Lower lobe of right lung (tissue), 2 donors: Measurements from ENCODE around the gene GSAP. TPM values are rescaled to one million over a fixed set of nuclear protein-coding genes. Genes with fewer than 3 reads are reported as not detected.
A peak's percentile ranks its signal among the peaks of the same experiment; 100 is the strongest.

Experiments used
- ATAC-seq, 2 donors: fragments of 200-7000 bp; cut with Tn5 transposase; one replicate each; pipeline ENCODE4 v1.9.1; 2020 to 2022; ENCODE audit warnings: mild to moderate bottlenecking in 2 of 2, moderate library complexity in 2 of 2
- DNase-seq: peaks from one replicate; pipeline ENCODE4 v3.0.0-alpha.2; 2020
- H3K27ac ChIP-seq: fragments of 200-600 bp; one replicate; pipeline ENCODE4 v1.8.0; 2022
- H3K27me3 ChIP-seq: fragments of 200-600 bp; one replicate; pipeline ENCODE4 v1.8.0; 2022; ENCODE audit warnings: low read depth
- H3K36me3 ChIP-seq: fragments of 200-600 bp; one replicate; pipeline ENCODE4 v1.8.0; 2022; ENCODE audit warnings: mild to moderate bottlenecking
- H3K4me1 ChIP-seq: fragments of 200-600 bp; one replicate; pipeline ENCODE4 v1.8.0; 2022
- H3K4me3 ChIP-seq: fragments of 200-600 bp; one replicate; pipeline ENCODE4 v1.8.0; 2022; ENCODE audit warnings: mild to moderate bottlenecking
- H3K9me3 ChIP-seq: fragments of 200-600 bp; one replicate; pipeline ENCODE4 v1.8.0; 2022
- intact Hi-C: fragments of 100-400 bp; cut with DNase I; formaldehyde crosslinking; loops from one replicate; pipeline ENCODE4 v1.11.0; 2022
- total RNA-seq: library from RNA; stranded (reverse); fragmentation: NEBNext Ultra II Directional; extraction: Animal tissue kit (Norgen Biotek cat#: 25700); gene quantifications from one replicate; pipeline ENCODE4 v1.2.1, GENCODE V29; 2021
- TF ChIP-seq, protein P1 (sequence below): fragments of 200-600 bp; IDR thresholded peaks from one replicate; pipeline ENCODE4 v1.8.0; 2022; ENCODE audit warnings: antibody characterized with exemption, mild to moderate bottlenecking
- donor health status: DM: no; HTN: yes; CAD: no; lungs with severe emphysema.

GSAP gene
- total RNA-seq, 1 donor from 2014 or later, result 80.0 TPM

DNA sequence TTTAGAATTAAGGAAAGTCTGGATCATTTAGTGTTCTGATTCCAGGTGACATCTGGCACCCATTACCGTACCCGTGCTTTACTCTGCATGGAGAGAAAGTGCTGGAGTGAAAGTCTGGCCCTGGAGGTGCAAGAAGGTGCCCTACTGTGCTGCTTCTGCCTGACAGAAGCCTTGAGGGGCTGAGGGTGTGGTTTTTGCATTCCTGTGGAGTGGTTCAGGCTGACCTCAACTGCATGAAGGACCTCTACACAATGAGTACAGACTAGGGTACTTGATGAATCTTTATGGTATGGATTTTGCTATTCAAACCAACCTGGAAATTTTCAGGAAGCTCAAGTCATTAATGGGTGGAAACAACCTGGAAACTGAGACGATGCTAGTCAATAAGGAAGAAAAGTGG, 45.1 kb upstream of the GSAP start:
- DNase-seq (no peak), ATAC-seq (no peak)

DNA sequence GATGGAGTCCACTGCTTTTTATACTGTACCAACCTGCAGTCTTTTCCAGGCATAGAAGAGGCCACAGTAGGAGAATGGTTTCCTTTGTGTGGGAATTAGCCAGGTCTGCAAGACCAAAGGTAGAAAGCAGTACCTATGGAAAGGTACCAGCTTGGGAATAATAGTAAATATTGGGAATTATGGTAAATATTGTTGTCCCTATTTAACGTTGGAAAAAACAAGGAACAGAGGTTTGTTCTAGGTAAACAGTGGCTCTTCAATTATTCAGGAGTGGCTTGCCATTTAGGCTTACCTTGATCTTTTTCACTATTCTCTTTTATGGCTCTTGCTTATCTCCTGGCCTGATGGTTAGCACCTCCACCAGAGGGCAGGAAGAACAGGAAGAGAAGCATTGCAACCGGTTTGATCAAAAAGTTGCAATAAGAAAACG, 43.9 kb upstream of the GSAP start:
- ATAC-seq (no peak), DNase-seq (no peak)
- H3K4me1 ChIP-seq, result peaks cover 3% of the 10 kb centered on the region
- H3K9me3 ChIP-seq, result no peaks in the 10 kb centered on the region
- H3K27ac ChIP-seq, result no peak overlapping the region
- intact Hi-C loops, result no loop called here
- H3K36me3 ChIP-seq, result no peaks in the 10 kb centered on the region
- TF ChIP-seq, protein P1, sequence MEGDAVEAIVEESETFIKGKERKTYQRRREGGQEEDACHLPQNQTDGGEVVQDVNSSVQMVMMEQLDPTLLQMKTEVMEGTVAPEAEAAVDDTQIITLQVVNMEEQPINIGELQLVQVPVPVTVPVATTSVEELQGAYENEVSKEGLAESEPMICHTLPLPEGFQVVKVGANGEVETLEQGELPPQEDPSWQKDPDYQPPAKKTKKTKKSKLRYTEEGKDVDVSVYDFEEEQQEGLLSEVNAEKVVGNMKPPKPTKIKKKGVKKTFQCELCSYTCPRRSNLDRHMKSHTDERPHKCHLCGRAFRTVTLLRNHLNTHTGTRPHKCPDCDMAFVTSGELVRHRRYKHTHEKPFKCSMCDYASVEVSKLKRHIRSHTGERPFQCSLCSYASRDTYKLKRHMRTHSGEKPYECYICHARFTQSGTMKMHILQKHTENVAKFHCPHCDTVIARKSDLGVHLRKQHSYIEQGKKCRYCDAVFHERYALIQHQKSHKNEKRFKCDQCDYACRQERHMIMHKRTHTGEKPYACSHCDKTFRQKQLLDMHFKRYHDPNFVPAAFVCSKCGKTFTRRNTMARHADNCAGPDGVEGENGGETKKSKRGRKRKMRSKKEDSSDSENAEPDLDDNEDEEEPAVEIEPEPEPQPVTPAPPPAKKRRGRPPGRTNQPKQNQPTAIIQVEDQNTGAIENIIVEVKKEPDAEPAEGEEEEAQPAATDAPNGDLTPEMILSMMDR, result peak; percentile 24
- no peak overlapping the region for H3K4me3 ChIP-seq
- H3K27me3 ChIP-seq, result no peaks in the 10 kb centered on the region

More for the DNA sequence above, 45.1 kb upstream of the GSAP start:
- H3K27me3 ChIP-seq, result no peaks in the 10 kb centered on the region
- intact Hi-C loops, result no loop called here
- no peak overlapping the region for H3K27ac ChIP-seq
- H3K36me3 ChIP-seq, result no peaks in the 10 kb centered on the region
- H3K4me3 ChIP-seq, result no peak overlapping the region
- H3K9me3 ChIP-seq, result no peaks in the 10 kb centered on the region
- TF ChIP-seq, protein P1, result no peak
- no peaks in the 10 kb centered on the region for H3K4me1 ChIP-seq

DNA sequence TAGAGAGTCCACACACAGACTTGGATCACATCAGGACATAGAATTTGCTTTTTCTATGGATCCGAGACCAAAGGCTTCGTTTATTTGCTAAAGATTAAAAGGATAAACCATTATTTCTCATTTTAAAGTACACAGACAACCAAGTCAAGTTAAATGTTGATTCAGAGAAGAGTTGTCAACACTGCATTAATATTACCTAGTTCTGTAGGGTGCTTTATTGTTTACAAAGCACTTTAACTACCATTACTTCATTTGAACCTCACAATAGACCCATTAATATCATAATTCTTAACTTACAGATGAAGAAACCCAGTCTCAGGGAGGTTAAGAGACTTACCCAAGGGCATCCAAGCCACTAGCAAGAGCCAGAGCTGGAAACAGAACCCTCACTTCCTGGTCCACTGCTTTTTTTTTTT, 43.2 kb upstream of the GSAP start:
- TF ChIP-seq, protein P1, result no peak
- intact Hi-C loops, result no loop called here
- no peak for ATAC-seq

DNA sequence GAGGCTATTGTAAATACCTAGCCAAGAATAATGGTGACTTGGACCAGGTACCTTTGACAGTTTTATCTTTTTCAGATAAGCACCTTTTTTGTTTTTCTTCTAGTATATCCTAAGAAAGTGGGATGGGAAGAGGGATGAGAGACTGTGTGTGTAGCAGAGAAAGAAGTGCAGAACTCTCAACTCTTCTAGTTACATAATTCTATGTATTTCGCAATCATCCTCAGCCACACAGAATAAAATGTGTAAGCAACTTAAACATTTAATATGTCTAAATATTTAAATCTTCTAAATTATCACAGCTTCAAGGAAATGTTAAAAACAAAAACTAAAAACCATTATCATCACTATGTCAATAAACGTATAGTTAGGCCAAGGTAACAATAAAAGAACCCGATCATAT, 42.6 kb upstream of the GSAP start:
- H3K4me1 ChIP-seq, result peaks cover 6% of the 10 kb centered on the region
- H3K9me3 ChIP-seq, result no peaks in the 10 kb centered on the region
- H3K27ac ChIP-seq, result no peak overlapping the region
- ATAC-seq (no peak), DNase-seq (no peak)
- intact Hi-C loops, result no loop called here
- TF ChIP-seq, protein P1, result no peak
- H3K36me3 ChIP-seq, result no peaks in the 10 kb centered on the region
- no peak overlapping the region for H3K4me3 ChIP-seq
- no peaks in the 10 kb centered on the region for H3K27me3 ChIP-seq

More for the DNA sequence above, 43.2 kb upstream of the GSAP start:
- H3K4me1 ChIP-seq, result peaks cover 3% of the 10 kb centered on the region
- no peaks in the 10 kb centered on the region for H3K9me3 ChIP-seq
- H3K36me3 ChIP-seq, result no peaks in the 10 kb centered on the region
- H3K27ac ChIP-seq, result no peak overlapping the region
- H3K4me3 ChIP-seq, result no peak overlapping the region
- DNase-seq, result no peak
- H3K27me3 ChIP-seq, result no peaks in the 10 kb centered on the region

DNA sequence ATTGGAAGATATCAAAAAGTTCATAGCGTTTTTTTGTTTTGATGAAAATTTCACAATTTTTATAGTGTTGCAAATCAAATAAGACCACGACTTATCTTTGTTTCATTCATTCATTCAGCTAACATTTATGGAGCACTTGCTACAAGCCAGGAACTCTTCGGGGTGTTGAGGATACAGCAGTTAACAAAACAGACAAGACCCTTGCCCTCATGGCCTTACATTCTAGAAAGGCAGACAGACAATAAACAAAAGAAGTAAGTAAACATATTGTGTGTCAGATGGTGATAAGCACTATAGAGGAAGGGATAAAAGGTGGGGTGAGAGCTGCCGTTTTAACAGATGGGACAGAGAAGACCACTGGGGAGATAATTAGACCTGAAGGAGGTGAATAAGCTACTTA, 41.6 kb upstream of the GSAP start:
- no peak for ATAC-seq
- Histone ChIP-seq H3K4me1 (peaks cover 14% of the 10 kb centered on the region), H3K27ac (no peak overlapping the region), H3K9me3 (no peaks in the 10 kb centered on the region), H3K27me3 (no peaks in the 10 kb centered on the region), H3K36me3 (no peaks in the 10 kb centered on the region), H3K4me3 (no peak overlapping the region)
- TF ChIP-seq, protein P1, result no peak
- intact Hi-C loops, result no loop called here
- DNase-seq, result no peak

DNA sequence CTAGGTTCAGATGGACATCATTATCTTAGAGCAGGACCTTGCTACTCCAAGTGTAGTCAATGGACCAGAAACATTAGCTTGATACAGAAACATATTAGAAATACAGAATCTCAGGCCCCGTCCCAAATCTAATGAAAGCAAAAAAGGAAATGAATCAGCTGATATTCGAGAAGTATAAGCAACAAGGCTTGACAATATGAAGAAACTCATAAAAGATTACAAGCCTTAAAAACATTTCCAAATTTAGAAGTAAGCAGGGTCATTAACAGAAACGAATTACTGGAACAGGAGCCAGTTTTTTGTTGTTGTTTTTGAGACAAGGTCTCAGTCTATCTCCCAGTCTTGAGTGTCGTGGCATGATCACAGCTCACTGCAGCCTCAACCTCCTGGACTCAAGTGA, 40.5 kb upstream of the GSAP start:
- no peaks in the 10 kb centered on the region for H3K36me3 ChIP-seq
- no peaks in the 10 kb centered on the region for H3K9me3 ChIP-seq
- H3K4me3 ChIP-seq, result no peak overlapping the region
- no peaks in the 10 kb centered on the region for H3K27me3 ChIP-seq
- H3K4me1 ChIP-seq, result peaks cover 14% of the 10 kb centered on the region
- intact Hi-C loops, result no loop called here
- TF ChIP-seq, protein P1, result no peak
- ATAC-seq (no peak), DNase-seq (no peak)
- H3K27ac ChIP-seq, result no peak overlapping the region
